ACHN (cell line): ENCODE measurements around the gene TNNT1.
"Not testable (repeated sequence)": the region's sequence is repeated elsewhere in the genome, so short reads cannot be mapped to it uniquely, and the experiment has no call there.

Experiments
- DNase-seq: peaks from one replicate; pipeline ENCODE4 v3.0.0-alpha.2; 2015
- in situ Hi-C: cut with HindIII; loops from 2 replicates; pipeline ENCODE4 v1.10.0; 2017; ENCODE audit warnings: low sequenced_read_pairs, low pct_ligation_motif_present, low pct_unique_long_range_greater_than_20kb

TNNT1 gene

DNA sequence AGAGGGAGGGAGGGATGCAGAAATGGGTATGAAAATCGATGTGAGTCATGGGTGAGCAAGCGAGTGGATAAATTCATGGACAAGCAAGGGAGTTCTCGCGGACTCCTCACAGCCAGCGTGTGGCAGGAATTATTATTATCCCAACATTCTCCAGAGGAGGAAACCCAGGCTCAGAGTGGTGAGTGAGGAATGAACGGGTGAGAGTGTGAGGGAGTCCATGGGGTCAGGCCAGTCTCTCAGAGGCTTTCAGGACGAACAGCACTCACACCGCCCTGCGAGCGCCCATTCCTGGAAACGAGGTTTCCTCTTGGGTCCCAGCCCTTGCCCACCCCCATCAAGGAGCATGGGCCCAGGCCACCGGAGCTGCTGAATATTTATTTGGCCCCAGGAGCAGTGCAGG, 23.7 kb upstream of the TNNT1 start:
- in situ Hi-C loops = no loop called here
- DNase-seq = peak; percentile 66

DNA sequence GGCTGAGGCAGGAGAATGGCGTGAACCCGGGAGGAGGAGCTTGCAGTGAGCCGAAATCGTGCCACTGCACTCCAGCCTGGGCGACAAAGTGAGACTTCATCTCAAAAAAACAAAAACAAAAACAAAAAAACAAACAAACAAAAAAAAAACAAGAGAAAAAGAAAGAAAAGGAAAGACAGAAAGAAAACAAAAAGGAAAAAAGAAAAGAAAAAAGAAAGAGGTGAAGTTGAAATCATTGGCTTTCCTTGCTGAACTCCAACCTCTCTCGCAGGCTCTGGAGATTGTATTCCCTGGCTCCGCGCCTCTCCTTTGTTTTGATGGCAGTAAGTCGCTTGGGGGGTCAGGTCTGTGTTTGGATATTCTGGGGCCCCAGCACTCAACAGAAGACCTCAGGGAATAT, 23.3 kb upstream of the TNNT1 start:
- in situ Hi-C loops, DNase-seq: not testable (repeated sequence)

DNA sequence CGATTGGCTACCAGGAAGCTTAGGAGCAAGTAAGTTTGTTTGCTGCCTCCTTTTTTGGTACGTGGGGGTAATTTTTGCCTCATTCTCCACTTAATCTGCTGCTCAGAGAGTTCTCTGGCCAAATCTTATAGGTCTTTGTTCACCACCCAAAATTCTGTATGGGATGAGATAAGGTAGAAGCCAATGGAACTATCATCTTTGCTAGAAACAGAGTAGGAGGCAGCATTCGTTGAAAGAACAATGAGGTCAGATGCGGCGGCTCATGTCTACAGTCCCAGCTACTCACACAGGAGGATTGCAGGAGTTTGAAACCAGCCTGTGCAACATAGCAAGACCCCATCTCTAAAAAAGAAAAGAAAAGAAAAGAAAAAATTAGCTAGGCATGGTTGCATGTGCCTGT, 22.4 kb upstream of the TNNT1 start:
- in situ Hi-C loops = no loop called here
- DNase-seq = no peak

DNA sequence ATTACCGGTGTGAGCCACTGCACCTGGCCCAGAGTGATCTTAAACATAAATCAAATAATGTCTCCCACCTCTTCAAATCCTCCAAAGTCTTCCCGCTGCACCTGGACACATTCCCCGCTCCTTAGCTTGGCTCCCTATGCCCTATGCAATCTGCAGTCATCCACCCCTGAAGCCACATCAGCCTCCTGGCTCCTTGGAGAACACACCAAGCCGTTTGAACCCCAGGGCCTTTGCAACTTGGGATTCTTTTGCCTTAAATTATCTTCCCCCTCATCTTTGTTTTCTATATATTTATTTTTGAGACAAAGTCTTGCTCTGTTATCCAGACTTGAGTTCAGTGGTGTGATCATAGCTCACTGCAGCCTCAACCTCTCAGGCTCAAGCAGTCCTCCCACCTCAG, 20.1 kb upstream of the TNNT1 start:
- no peak for DNase-seq
- in situ Hi-C loops = no loop called here

DNA sequence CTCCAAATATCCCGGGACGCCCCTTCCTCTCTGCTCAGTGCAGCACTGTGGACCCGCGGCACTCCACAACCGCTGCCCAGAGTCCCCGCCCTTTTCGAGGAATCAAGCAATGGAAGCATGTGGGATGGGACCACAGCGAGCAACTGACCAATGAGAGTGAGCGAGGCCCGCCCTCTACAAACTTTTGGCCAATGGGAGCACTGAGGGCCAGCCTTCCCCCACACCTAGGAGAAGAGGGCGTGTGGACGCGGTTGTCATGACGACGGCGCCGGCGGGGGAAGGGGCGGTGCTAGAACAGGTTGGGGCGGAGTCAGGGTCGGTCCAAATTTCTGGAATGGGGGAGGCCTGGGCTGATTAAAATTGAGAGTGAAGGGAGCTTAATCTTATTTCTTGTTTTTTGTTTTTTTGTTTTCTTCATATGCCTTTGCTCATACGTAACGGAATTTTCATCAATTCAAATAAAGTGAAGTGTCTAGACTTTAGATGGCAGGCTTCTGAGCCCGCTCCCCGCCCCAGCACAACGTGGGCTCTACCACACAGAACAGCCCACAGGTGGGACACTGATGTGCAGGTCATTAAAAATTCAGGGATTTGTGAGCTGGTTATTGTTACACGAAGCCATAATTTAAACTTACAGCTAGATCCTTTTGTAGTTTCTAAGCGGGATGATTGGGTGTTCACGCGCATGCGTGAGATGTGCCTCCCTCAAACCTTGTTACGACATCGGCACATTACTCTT, 17.7 kb upstream of the TNNT1 start, which contains the start of gene DNAAF3:
Gene DNAAF3 (minus strand): TSS at position 84 of the 739 bp plus-strand sequence. CDS start 200 bp downstream, outside the sequence.
- in situ Hi-C loops = no loop called here
- DNase-seq = peak; percentile 96

DNA sequence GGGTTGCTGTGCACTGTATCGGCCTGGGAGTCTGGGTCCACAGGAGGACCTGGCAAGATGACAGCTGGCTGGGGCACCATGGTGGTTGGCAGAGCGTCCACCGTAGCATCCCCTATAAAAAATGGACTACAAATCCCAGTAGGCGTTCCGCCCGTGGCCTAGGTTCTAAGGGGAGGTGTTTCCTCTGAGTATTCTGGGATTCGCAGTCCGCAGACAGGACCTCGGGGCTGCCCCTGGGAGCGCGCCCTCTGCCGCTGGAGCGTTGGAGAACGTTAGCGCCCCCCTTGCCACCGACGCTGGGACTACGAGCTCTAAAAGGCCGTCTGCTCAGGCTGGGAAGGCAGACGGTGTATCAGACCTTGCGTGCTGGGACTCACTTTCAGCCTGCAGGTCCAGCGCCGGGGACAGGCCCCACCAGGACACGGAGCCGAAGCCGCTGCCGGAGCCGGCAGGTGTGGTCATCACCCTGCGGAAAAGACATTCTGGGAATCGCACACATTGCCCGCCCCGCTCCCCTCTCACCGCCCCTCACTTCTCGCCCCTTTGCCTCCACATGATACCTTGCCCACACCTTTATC, 17.0 kb upstream of the TNNT1 start:
- peak; percentile 89 for DNase-seq
- in situ Hi-C loops = no loop called here

DNA sequence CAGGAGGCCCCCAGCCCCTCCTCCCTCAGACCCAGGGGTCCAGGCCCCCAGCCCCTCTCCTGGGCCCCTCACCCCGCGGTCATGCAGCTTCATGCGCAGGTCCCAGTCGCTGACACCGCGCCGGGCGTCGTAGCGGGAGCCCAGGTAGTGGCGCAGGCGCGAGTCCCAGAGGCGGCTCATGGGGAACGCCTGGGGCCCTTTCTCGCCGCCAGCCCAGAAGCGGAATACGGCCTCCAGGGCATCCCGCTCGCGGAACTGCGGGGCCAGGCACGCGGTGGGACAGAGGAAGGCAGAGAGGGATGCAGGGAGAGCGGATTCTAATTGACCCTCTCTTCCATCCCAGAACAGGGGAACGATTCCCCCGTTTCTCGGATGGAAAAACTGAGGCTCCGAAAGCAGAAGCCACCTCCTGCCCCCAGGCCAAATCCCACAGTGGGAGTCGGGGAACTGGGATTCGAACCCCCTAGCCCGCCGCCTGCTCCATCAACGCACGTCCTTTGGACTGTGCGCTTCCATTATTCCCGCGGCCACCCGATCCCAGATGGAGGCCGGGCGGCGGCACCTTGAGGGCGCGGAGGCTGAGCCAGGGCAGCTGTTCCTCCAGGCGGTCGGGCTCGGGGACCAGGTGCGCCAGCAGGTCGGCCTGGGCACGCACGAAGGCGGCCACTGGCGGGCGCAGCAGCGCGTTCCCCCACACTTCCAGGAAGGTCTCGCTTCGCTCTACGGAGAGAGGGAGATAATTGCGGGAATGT, 12.7 kb upstream of the TNNT1 start:
- in situ Hi-C loops = no loop called here
- DNase-seq = no peak

DNA sequence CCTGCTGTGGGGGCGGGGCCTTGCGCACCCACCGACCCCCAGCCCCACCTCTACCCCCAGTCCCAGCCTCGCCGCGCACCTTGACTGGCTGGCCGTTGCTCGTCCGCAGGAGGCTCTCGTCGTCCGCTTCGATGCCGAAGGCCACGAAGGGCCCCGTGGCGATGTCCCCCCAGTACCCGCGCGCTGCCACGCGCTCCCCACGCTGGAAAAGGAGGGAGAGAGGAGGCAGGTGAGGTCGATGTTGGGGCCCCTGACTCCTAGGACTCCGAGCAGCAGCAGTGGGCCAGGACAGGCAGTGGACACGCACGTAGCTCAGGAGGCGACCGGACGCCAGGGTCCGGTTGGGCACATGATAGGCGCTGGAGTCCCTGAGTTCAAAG, 12.0 kb upstream of the TNNT1 start:
- no peak for DNase-seq
- in situ Hi-C loops = no loop called here

DNA sequence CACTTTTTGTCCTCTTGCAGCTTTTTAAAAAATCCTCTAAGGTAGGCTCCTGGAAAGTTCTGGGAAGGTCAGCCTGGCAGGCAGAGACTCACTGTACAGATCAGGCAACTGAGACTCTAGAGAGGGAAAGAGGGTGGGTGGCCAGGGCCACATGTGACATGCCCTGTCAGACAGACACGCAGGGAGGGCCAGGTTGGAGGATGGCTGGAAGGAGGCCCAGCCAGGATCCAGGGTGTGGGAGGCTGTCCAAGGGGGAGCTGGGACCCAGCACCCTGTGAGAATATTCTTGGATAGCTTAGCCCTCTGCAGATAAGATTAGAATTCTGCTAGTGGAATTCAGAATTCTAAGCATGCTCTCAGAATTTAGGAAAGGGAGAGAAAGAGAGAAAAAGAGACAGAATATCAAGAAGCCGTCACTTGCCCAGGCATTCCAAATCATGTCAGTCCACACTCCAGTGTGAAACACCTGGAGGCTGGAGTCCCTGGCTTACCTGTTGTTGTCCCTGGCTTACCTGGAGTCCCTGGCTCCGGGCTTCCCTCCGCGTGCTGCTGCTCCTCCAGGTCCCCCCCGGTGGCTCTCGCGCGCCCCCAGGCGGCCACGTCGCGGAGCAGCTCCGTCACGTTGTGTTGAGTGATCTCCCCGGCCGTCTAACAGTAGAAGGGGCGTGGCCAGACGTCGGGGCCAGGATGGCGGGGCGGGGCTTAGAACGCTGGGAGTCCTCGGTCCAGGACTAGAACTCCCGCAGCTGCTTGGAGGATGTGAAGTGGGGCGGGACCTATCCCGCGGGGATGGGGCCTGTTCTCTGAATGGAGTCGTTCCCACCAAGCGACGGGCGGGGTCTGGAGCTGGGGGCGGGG, 11.4 kb upstream of the TNNT1 start:
- peak; percentile 85 for DNase-seq
- in situ Hi-C loops = no loop called here

GRCh38 chr19:55158848-55159749, 10.1 kb upstream of the TNNT1 start:
- in situ Hi-C loops = no loop called here
- DNase-seq = no peak

DNA sequence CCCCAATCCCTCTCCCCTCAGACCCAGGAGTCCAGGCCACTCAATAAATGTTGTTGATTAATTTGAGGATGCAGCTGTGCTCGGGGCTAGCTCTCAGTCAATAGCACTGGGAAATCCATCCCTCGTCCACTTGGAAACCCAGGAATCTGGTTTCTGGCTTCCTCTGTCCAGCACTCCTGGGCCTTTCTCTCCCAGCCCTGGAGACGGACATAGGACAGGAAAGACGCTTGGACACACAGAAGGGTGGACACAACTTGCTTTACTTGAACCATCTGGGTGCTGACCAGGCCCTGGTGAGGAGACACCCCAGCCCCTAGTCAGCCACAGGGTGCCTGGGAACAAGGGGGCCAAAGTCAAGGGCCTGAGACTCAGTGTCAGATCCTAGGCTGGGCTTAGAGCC, 9.4 kb upstream of the TNNT1 start:
- in situ Hi-C loops = no loop called here

DNA sequence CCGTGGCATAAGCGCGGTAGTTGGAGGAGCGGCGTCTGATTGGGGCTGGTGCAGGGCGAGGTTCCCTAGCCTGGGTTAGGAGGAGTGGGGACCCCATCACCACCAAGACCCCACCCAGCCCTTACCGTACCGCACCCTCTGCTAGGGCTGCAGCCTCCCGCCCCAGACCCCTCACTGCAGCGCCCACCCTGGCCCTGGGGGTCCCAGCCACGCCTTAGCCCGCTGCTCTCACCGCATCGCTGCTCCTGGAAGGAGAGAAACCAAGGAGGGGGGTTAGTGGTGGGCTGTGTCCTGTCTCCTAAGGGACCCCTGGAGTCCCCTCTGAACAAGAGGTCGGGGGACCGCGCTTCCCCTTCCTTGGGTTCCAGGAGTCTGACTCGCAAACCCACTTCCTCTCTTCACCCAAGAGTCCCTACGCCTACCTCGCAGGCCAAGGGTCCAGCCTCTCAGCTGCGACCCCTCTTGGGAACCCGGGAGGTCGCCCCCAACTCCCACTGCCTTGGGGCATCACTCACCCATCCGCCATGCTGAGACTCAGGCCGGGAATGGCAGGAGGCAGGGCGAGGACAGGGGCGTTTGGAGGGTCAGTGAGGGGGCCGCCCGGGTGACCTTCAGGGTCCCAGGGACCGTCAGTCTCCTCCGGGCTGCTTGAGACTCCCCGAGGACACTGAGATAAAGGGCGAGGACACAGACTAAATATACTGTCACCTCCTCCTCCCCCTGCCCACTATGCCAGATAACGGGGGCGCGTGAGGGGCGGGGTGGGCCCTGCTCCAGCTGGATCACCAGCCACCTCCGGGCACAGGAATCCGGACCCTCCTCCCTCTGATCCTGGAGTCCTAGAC, 8.3 kb upstream of the TNNT1 start, which contains the start of gene TNNI3:
Gene TNNI3 (minus strand): TSS at position 669 of the 845 bp plus-strand sequence. CDS start 143 bp downstream, at position 526.
- in situ Hi-C loops = no loop called here

More for the DNA sequence above, 9.4 kb upstream of the TNNT1 start:
- DNase-seq = no peak

GRCh38 chr19:55156202-55157063, 7.4 kb upstream of the TNNT1 start:
- DNase-seq = peak; percentile 27
- in situ Hi-C loops = no loop called here

More for the DNA sequence above, 8.3 kb upstream of the TNNT1 start, which contains the start of gene TNNI3:
- DNase-seq = no peak

DNA sequence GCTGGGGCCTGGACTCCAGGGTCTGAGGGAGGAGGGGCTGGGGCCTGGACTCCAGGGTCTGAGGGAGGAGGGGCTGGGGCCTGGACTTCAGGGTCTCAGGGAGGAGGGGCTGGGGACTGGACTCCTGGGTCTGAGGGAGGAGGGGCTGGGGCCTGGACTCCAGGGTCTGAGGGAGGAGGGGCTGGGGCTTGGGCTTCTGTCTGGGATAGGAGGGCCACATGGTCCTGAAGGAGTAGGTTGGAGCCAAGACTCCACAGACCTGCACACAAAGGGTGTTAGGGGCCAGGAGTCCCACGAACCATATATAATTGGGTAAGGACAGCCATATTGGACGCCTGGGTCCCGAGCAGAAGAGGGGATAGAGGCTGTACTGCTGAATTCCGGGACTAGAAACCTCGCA, 6.8 kb upstream of the TNNT1 start:
- DNase-seq, in situ Hi-C loops: not testable (repeated sequence)

GRCh38 chr19:55153652-55154264, 4.8 kb upstream of the TNNT1 start:
- DNase-seq = no peak
- in situ Hi-C loops = no loop called here

- in situ Hi-C loops = no loop called here
- no peak for DNase-seq
Measured at GRCh38 chr19:55152017-55152416, 3.0 kb upstream of the TNNT1 start.
